ENCODE results near the gene CYBA. TPM values are rescaled to one million over a fixed set of nuclear protein-coding genes. Genes with fewer than 3 reads are reported as not detected.
"Not testable (repeated sequence)": the region's sequence is repeated elsewhere in the genome, so short reads cannot be mapped to it uniquely, and the experiment has no call there.

CYBA gene
- total RNA-seq, 1 donor from 2014 or later, result 286 TPM

DNA sequence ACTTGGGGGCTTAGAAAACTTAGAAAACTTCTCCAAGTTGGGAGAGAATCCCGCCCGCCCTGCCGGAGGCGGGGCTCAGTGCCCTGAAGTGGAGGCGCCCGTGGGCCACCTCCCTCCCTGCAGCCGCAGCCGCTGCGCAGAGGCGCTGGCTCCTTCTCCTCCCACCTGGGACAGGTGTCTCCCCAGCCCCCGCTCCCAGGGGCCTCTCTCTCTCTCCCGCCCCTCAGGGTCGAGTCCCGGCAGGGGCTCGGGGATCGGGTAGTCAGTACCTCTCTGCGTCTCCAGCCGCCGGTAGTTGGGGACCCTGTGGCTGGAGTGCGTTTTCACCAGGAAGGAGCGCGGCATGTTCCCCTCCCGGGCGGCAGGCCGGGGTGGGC is 35.2 kb upstream of the CYBA start:
- DNase-seq, result no peak

DNA sequence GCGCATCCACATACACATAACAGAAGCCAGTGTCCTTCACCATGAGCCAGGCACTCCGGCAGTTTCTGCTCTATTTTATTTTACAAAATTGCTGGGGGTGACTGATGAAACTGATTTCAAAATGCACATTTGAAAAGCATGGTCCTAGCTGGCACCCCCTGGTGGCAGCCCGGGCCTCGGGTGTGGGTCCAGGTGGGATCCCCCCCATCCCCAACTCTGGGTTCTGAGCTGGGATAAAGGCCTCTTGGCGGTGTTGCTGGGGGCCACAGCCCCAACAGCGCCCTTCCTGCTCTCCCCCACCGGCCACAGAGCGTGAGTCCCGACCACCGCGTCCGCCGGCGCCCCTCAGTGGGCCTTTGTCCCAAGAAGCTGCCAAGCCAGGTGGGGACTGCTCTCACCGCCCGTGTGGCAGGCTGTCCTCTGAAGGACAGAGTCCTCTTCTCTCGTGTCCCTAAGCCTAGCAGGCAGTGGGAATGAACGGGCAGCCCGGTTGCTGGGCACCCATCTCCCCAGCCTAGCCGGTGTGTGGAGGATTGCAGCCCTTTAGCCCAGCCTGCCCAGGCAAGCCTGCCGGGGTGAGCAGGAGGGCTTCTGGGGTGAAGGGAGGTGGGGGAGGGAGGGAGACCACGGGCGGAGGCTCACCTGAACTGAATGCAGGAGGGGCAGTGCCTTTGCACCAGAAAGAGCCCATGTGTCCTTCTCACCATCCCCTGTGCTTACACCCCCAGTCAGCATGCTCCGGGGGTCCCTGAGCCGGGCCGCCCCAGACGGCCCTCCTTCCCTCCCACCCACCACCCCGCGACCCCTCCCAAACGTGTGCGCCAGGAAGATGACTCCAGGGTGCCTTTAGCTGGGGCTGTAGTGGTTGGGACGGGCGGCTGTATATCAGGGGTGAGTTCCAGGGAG is 34.6 kb upstream of the CYBA start:
- DNase-seq, result peak; percentile 54

DNA sequence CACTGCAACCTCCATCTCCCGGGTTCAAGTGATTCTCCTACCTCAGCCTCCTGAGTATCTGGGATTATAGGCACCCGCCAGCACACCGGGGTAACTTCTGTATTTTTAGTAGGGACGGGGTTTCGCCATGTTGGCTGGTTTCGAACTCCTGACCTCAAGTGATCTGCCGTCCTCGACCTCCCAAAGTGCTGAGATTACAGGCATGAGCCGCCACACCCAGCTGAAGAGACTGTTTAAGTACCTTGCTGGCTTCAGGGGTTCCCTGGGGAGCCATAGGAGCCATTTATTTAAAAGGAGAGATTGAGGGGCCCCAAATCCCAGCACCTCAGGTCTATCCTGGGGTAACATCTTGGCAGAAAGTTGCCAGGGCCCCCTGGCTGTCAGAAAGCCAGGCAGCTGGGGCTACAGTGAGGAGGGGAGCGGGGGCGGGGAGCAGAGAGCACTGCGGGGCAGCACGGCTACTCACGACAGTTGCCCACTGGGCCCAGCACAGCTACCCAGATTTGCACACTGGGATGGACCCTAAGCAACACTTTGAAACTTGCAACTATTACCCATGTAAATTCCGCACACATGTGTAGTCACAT is 33.8 kb upstream of the CYBA start:
- DNase-seq, result no peak

GRCh38 chr16:88681709-88682451 is 31.0 kb upstream of the CYBA start:
- no peak for DNase-seq

DNA sequence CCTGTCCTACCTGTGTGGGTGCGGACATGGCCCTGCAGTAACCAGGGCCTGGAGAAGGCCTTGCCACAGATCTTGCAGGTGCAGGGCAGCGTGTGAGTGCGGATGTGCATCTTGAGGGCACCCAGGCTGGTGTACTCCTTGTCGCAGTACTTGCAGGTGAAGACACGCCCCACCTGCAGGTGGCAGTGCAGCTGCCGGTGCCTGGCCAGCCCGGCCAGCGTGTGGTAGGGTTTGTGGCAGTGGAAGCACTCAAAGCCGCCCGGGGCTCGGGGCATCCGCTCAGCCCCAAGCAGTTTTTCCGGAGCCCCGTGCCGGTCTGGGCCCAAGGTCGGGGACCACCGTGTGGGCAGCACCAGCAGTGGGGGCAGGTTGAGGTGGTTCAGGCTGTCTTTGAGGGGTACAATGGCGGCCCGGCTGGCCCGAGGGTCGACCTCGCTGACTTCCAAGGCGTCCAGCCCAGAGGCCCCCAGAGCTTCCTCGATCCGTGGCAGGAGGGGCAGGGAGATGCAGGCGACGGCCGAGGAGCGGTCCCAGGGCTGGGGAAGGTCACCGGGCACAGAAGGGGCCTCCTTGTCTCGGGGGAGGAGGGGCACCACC is 30.3 kb upstream of the CYBA start:
- peak; percentile 42 for DNase-seq

GRCh38 chr16:88680554-88681083 is 29.8 kb upstream of the CYBA start:
- no peak for DNase-seq

DNA sequence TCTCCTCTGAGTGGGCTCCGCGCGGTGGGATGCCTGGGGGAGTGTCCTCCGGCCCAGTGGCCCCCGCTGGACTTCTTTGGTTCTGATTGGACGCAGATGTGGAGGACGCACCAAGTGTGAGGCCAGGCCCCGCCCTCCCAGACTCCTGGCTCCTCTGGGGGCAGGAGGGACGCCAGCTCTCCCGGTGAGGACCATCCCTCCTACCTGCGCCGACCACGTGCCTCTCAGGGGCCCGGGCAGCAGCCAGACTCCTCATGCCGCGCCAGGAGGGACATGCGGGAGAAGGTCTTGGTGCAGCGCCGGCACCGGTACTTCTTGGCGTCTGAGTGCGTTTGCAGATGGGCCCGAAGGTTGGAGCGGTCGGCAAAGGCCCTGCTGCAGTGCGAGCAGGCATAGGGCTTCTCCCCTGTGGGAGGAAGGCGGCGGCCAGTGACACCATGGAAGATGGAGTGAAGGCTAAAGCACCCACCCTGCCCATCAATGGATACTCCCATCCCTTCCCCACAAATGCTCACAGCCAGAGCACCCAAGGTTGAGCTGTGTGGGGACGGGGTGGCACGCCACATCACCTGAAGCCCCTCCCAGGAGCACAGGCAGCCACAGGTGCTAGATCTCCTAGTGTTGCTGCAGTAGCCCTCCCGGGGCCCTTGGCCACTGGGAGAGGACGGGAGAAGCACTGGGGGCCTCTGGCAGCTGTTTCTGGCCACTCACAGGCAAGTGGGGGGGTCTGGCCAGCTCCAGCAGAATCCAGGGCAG is 27.5 kb upstream of the CYBA start:
- DNase-seq, result no peak

GRCh38 chr16:88677721-88678120 is 26.9 kb upstream of the CYBA start:
- no peak for DNase-seq

GRCh38 chr16:88676502-88677242 is 25.8 kb upstream of the CYBA start:
- no peak for DNase-seq

DNA sequence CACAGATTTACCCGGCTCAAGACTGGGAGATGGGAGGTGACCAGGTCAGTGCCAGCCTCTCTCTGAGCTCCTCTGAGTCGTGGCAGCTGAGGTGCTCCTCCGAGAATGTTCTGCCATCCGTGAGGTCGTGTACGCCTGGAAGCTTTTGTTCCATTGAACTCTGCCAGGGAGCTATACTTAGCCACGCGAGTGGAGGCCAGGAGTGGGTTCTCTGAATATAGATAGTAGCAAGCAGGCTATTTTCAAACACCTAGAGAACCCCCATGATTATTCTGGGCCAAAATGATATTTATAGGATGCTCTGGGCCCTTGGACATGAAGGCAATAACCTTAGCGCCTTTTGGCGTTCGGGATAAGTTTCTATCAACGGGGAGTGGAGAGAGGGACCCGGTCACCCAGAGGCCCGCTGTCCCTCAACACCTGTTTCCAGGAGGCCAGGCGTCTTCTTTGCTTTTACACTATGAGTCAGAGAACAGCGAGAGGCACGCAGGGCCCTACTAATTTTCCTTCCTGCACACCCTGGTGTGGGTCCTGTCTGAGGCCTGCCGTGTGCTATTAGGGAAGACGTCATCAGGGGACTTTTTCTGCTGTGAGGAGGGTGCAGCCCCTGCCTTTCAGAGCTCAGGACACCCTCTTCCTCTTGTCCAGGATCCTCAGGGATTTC is 23.0 kb upstream of the CYBA start:
- DNase-seq, result no peak

GRCh38 chr16:88672776-88673175 is 21.9 kb upstream of the CYBA start:
- DNase-seq, result peak; percentile 40

- no peak for DNase-seq
Observed at GRCh38 chr16:88671806-88672205, 21.0 kb upstream of the CYBA start.

- peak; percentile 15 for DNase-seq
Observed at GRCh38 chr16:88669980-88670379, 19.1 kb upstream of the CYBA start.

DNA sequence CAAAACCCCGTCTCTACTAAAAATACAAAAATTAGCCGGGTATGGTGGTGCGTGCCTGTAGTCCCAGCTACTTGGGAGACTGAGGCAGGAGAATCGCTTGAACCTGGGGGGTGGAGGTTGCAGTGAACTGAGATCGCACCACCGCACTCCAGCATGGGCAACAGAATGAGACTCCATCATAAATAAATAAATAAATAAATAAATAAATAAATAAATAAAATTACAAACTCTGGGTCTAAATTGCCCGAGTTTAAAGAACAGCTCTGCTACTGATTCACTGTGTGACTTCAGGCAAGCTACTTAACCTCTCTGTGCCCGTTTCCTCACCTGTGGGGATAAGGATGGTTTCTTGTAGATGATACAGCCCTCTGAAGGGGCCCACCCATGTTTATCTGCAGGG is 18.6 kb upstream of the CYBA start:
- DNase-seq, result not testable (repeated sequence)

- peak; percentile 49 for DNase-seq
Observed at GRCh38 chr16:88667461-88667860, 16.6 kb upstream of the CYBA start.

DNA sequence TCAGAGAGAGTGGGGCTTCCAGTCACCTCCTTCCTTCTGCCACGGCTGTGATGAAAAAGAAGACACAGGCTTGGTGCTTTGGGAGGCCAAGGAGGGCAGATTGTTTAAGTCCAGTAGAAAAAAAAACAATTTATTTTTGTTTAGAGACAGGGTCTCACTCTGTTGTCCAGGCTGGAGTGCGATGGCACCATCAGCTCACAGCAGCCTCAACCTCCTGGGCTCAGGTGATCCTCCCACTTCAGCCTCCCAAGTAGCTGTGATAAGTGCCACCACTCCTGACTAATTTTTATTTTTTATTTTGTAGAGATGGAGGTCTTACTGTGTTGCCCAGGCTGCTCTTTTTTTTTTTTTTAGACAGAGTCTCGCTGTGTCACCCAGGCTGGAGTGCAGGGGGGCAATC is 14.7 kb upstream of the CYBA start:
- no peak for DNase-seq

DNA sequence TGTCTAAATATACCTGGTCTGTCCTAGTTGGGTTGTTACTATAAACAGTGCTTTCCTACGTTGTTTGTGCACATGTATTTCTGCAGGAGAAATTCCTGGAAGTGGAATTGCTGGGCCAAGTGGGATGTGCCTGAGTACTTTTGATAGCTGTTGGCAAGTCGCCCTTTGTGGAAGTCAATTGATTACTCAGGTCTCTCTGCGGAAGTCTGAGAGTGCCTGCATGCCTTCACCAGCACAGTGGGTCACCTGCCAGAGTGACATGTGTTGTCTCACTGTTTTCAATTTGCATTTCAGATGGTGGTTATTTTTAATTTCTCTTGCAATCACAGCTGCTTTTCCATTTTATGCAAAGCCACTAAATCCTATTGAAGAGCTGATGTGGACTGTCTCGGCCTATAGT is 14.3 kb upstream of the CYBA start:
- DNase-seq, result peak; percentile 96

GRCh38 chr16:88662843-88663606 is 12.2 kb upstream of the CYBA start, which contains the start of gene MVD:
MVD (minus strand) TSS chr16:88663091; CDS start chr16:88663080, 11 bp downstream.
- DNase-seq, result peak; percentile 99

GRCh38 chr16:88662222-88662842 is 11.5 kb upstream of the CYBA start:
- no peak for DNase-seq

All from dermis blood vessel endothelial cell (primary cell).